Testis (tissue), 3 donors: ENCODE data around the gene CHPF. TPM values are rescaled to one million over a fixed set of nuclear protein-coding genes. Genes with fewer than 3 reads are reported as not detected.

Source experiments
- DNase-seq: peaks from one replicate; pipeline ENCODE4 v3.0.0-alpha.2; 2019
- H3K27ac ChIP-seq, 2 donors: fragments of 200-600 bp; sonication (generic); one replicate each; pipeline ENCODE4 v1.5.1; 2019
- H3K27me3 ChIP-seq: fragments of 200-600 bp; sonication (generic); one replicate; pipeline ENCODE4 v1.5.1; 2019
- H3K36me3 ChIP-seq: fragments of 200-600 bp; sonication (generic); one replicate; pipeline ENCODE4 v1.5.1; 2017; ENCODE audit warnings: low read depth; ENCODE audit errors: missing control alignments
- H3K4me1 ChIP-seq: fragments of 200-600 bp; sonication (generic); one replicate; pipeline ENCODE4 v1.5.1; 2019
- H3K4me3 ChIP-seq, 2 donors: fragments of 200-600 bp; sonication (generic); one replicate each; pipeline ENCODE4 v1.5.1; 2017 to 2019
- H3K9me3 ChIP-seq: fragments of 200-600 bp; sonication (generic); one replicate; pipeline ENCODE4 v1.5.1; 2017
- CTCF ChIP-seq, 3 experiments: fragments of 450-650 bp in 2 of 3; fragments of 200-600 bp in 1 of 3; sonication (generic) in 1 of 3; IDR thresholded peaks; one replicate each; pipeline ENCODE4 v1.5.1; 2016 to 2019; ENCODE audit warnings: antibody characterized with exemption in 3 of 3, mild to moderate bottlenecking in 2 of 3, moderate library complexity in 1 of 3
- POLR2A ChIP-seq: fragments of 450-650 bp; IDR thresholded peaks from one replicate; pipeline ENCODE4 v1.6.1; 2017; ENCODE audit warnings: antibody characterized with exemption, mild to moderate bottlenecking, moderate library complexity
- WGBS, 2 donors: methylation state at CpG; one replicate each; pipeline ENCODE4 v1.1.5; 2018; 5-methylcytosine and 5-hydroxymethylcytosine counted together
- intact Hi-C: fragments of 100-400 bp; cut with DNase I; formaldehyde crosslinking; loops from one replicate; pipeline ENCODE4 v1.15.1; 2023; ENCODE audit warnings: low total_unique reads
- polyA plus RNA-seq: library from polyadenylated mRNA; stranded (reverse); fragments of 350-450 nt; fragmentation: Illumina TruSeq; extraction: RNeasy Lipid Tissue Mini Kit (QIAGEN cat#74804); gene quantifications from one replicate; pipeline ENCODE4 v1.2.3, GENCODE V29; 2014; ENCODE audit warnings: low read depth, low replicate concordance; ENCODE audit not compliant: insufficient read depth
- total RNA-seq, 2 donors: library from RNA; depleted of rRNA; stranded (reverse); fragments of >200 nt; gene quantifications; one replicate each; pipeline ENCODE4 v1.2.3, GENCODE V29; 2016

Gene CHPF
- total and polyA plus RNA-seq, 3 donors from 2014 or later, result 194 to 992 (median 796) TPM

GRCh38 chr2:219562049-219563020 lies 18.7 kb upstream of the CHPF start:
- Histone ChIP-seq H3K27me3 (no peaks in the 10 kb centered on the region), H3K36me3 (no peaks in the 10 kb centered on the region), H3K9me3 (no peaks in the 10 kb centered on the region), H3K4me3 (no peak overlapping the region), H3K4me1 (peaks cover 9% of the 10 kb centered on the region), H3K27ac (no peak overlapping the region)
- TF ChIP-seq POLR2A (no peak), CTCF (IDR thresholded peaks at IDR 0.05) (no peak)
- WGBS, 2 donors, result 81 to 82% methylated on average over 6 to 35 of the region's 35 CpGs
- intact Hi-C loops, result no loop called here
- no peak for DNase-seq

- Histone ChIP-seq H3K4me1 (peaks cover 9% of the 10 kb centered on the region), H3K27ac (no peak overlapping the region), H3K4me3 (no peak overlapping the region), H3K27me3 (no peaks in the 10 kb centered on the region), H3K9me3 (no peaks in the 10 kb centered on the region), H3K36me3 (no peaks in the 10 kb centered on the region)
- intact Hi-C loops, result no loop called here
- TF ChIP-seq POLR2A (no peak), CTCF (IDR thresholded peaks at IDR 0.05) (no peak)
- 80 to 84% methylated on average over 13 to 24 of the region's 24 CpGs for WGBS, 2 donors
- no peak for DNase-seq
Observed at GRCh38 chr2:219561179-219562048, 17.8 kb upstream of the CHPF start.

- 67 to 84% methylated on average over 1 to 3 of the region's 3 CpGs for WGBS, 2 donors
- H3K36me3 ChIP-seq, result no peaks in the 10 kb centered on the region
- TF ChIP-seq CTCF (IDR thresholded peaks at IDR 0.05) (no peak), POLR2A (no peak)
- H3K4me1 ChIP-seq, result peaks cover 9% of the 10 kb centered on the region
- intact Hi-C loops, result no loop called here
- no peaks in the 10 kb centered on the region for H3K9me3 ChIP-seq
- no peaks in the 10 kb centered on the region for H3K27me3 ChIP-seq
- H3K27ac ChIP-seq, result no peak overlapping the region
- H3K4me3 ChIP-seq, result no peak overlapping the region
- DNase-seq, result no peak
Observed at GRCh38 chr2:219560893-219561178, 17.2 kb upstream of the CHPF start.

- 55 to 62% methylated on average over 3 to 8 of the region's 8 CpGs for WGBS, 2 donors
- no peak overlapping the region for H3K27ac ChIP-seq
- intact Hi-C loops, result no loop called here
- peaks cover 9% of the 10 kb centered on the region for H3K4me1 ChIP-seq
- no peaks in the 10 kb centered on the region for H3K9me3 ChIP-seq
- DNase-seq, result no peak
- no peaks in the 10 kb centered on the region for H3K36me3 ChIP-seq
- no peak overlapping the region for H3K4me3 ChIP-seq
- H3K27me3 ChIP-seq, result no peaks in the 10 kb centered on the region
- peak in 2 of 3 experiments; percentile 53 to 94 for TF ChIP-seq CTCF (IDR thresholded peaks at IDR 0.05)
- no peak for TF ChIP-seq POLR2A
Observed at GRCh38 chr2:219560037-219560892, 16.7 kb upstream of the CHPF start.
